HG03342 (cell line): Measurements from ENCODE around the gene ADGRD1.

Experiments used
- ATAC-seq: cut with Tn5 transposase; IDR thresholded peaks from one replicate; pipeline ENCODE4 v1.9.1; 2021; ENCODE audit warnings: mild to moderate bottlenecking, moderate library complexity; ENCODE audit not compliant: unreplicated experiment

The ADGRD1 gene

GRCh38 chr12:131051155-131051473 is 97.4 kb downstream of the ADGRD1 start:
- ATAC-seq, result no peak

- ATAC-seq, result no peak
Observed at GRCh38 chr12:131052063-131052781, 98.5 kb downstream of the ADGRD1 start.

GRCh38 chr12:131052929-131053328 is 99.2 kb downstream of the ADGRD1 start:
- no peak for ATAC-seq

GRCh38 chr12:131053567-131053966 is 99.9 kb downstream of the ADGRD1 start:
- ATAC-seq, result no peak

- no peak for ATAC-seq
Observed at GRCh38 chr12:131054345-131055092, 100.8 kb downstream of the ADGRD1 start.

GRCh38 chr12:131055093-131055465 is 101.4 kb downstream of the ADGRD1 start:
- no peak for ATAC-seq

GRCh38 chr12:131055596-131056233 is 102.0 kb downstream of the ADGRD1 start:
- ATAC-seq, result no peak

GRCh38 chr12:131056626-131057025 is 102.9 kb downstream of the ADGRD1 start:
- ATAC-seq, result no peak

GRCh38 chr12:131057211-131057721 is 103.6 kb downstream of the ADGRD1 start:
- no peak for ATAC-seq

GRCh38 chr12:131057722-131058515 is 104.2 kb downstream of the ADGRD1 start:
- ATAC-seq, result no peak

GRCh38 chr12:131058700-131059099 is 105.0 kb downstream of the ADGRD1 start:
- no peak for ATAC-seq

- no peak for ATAC-seq
Observed at GRCh38 chr12:131060011-131060703, 106.5 kb downstream of the ADGRD1 start.

GRCh38 chr12:131061041-131061806 is 107.5 kb downstream of the ADGRD1 start:
- ATAC-seq, result peak; percentile 64

GRCh38 chr12:131063413-131063812 is 109.7 kb downstream of the ADGRD1 start:
- ATAC-seq, result no peak

GRCh38 chr12:131063960-131064359 is 110.3 kb downstream of the ADGRD1 start:
- no peak for ATAC-seq

GRCh38 chr12:131065279-131065678 is 111.6 kb downstream of the ADGRD1 start:
- ATAC-seq, result no peak

GRCh38 chr12:131065801-131066200 is 112.1 kb downstream of the ADGRD1 start:
- no peak for ATAC-seq

- ATAC-seq, result no peak
Observed at GRCh38 chr12:131066207-131066885, 112.6 kb downstream of the ADGRD1 start.

- no peak for ATAC-seq
Observed at GRCh38 chr12:131066886-131067490, 113.3 kb downstream of the ADGRD1 start.
